Mucosa of descending colon (tissue), 3 donors: ENCODE data around the gene KIF3A. TPM values are rescaled to one million over a fixed set of nuclear protein-coding genes. Genes with fewer than 3 reads are reported as not detected.

ENCODE experiments used
- ATAC-seq: fragments of 200-7000 bp; cut with Tn5 transposase; one replicate; pipeline ENCODE4 v1.9.1; 2020; ENCODE audit warnings: mild to moderate bottlenecking, moderate library complexity
- DNase-seq, 3 donors: peaks; one replicate each; pipeline ENCODE4 v3.0.0-alpha.2; 2020
- H3K36me3 ChIP-seq: fragments of 200-600 bp; one replicate; pipeline ENCODE4 v1.8.0; 2021; ENCODE audit warnings: low read depth, mild to moderate bottlenecking
- H3K4me1 ChIP-seq: fragments of 200-600 bp; one replicate; pipeline ENCODE4 v1.8.0; 2021; ENCODE audit warnings: low read depth, mild to moderate bottlenecking
- H3K4me3 ChIP-seq: fragments of 200-600 bp; one replicate; pipeline ENCODE4 v1.8.0; 2021; ENCODE audit warnings: mild to moderate bottlenecking
- H3K9me3 ChIP-seq: fragments of 200-600 bp; one replicate; pipeline ENCODE4 v1.8.0; 2021; ENCODE audit warnings: mild to moderate bottlenecking
- CTCF ChIP-seq: fragments of 200-600 bp; IDR thresholded peaks from one replicate; pipeline ENCODE4 v1.8.0; 2022; ENCODE audit warnings: antibody characterized with exemption, mild to moderate bottlenecking
- intact Hi-C, 2 donors: fragments of 100-400 bp; cut with DNase I in 1 of 2; cut with micrococcal nuclease in 1 of 2; formaldehyde crosslinking; loops; one replicate each; pipeline versions ENCODE4 v1.11.0 to v1.11.1; 2022; cut with DNase I, micrococcal nuclease
- total RNA-seq, 3 donors: library from RNA; stranded (reverse); fragmentation: NEBNext Ultra II Directional in 2 of 3; extraction: Animal tissue kit (Norgen Biotek cat#: 25700) in 2 of 3; gene quantifications; one replicate each; pipeline versions ENCODE4 v1.2.1 to v1.2.4, GENCODE V29; 2021 to 2023
- donor health status: DM: no; HTN: no; CAD: no; lungs with moderate emphysema.
- donor health status: DM: no; HTN: no; CAD: no.
- donor health status: DM: no; HTN: yes; CAD: no.

The KIF3A gene
- total RNA-seq, 3 donors from 2014 or later: 3.2 to 11.0 (median 3.8) TPM

GRCh38 chr5:132774406-132774805 is 37.1 kb upstream of the KIF3A start:
- Histone ChIP-seq H3K4me3 (no peak overlapping the region), H3K9me3 (no peaks in the 10 kb centered on the region), H3K4me1 (peaks cover 20% of the 10 kb centered on the region), H3K36me3 (no peaks in the 10 kb centered on the region)
- DNase-seq (no peak), ATAC-seq (no peak)
- intact Hi-C loops: no loop called here
- TF ChIP-seq CTCF: no peak

- no peak for ATAC-seq
- no peaks in the 10 kb centered on the region for H3K36me3 ChIP-seq
- no peak for TF ChIP-seq CTCF
- no peak for DNase-seq
- H3K4me3 ChIP-seq: no peak overlapping the region
- H3K9me3 ChIP-seq: no peaks in the 10 kb centered on the region
- intact Hi-C loops: no loop called here
- peaks cover 20% of the 10 kb centered on the region for H3K4me1 ChIP-seq
Measured at GRCh38 chr5:132773601-132774355, 36.4 kb upstream of the KIF3A start.

GRCh38 chr5:132773114-132773513 is 35.8 kb upstream of the KIF3A start:
- no peak for TF ChIP-seq CTCF
- H3K9me3 ChIP-seq: no peaks in the 10 kb centered on the region
- no peak for ATAC-seq
- H3K4me1 ChIP-seq: peaks cover 19% of the 10 kb centered on the region
- no peak for DNase-seq
- H3K4me3 ChIP-seq: no peak overlapping the region
- no peaks in the 10 kb centered on the region for H3K36me3 ChIP-seq
- intact Hi-C loops: no loop called here

- intact Hi-C loops: no loop called here
- DNase-seq: no peak
Measured at GRCh38 chr5:132772291-132773070, 35.1 kb upstream of the KIF3A start.

GRCh38 chr5:132771503-132771998 is 34.2 kb upstream of the KIF3A start:
- Histone ChIP-seq H3K36me3 (no peaks in the 10 kb centered on the region), H3K4me3 (no peak overlapping the region), H3K9me3 (no peaks in the 10 kb centered on the region), H3K4me1 (peaks cover 15% of the 10 kb centered on the region)
- no peak for TF ChIP-seq CTCF
- intact Hi-C loops: no loop called here
- DNase-seq: no peak
- ATAC-seq: no peak

More at GRCh38 chr5:132772291-132773070, 35.1 kb upstream of the KIF3A start:
- H3K4me1 ChIP-seq: peaks cover 15% of the 10 kb centered on the region
- H3K4me3 ChIP-seq: no peak overlapping the region
- ATAC-seq: no peak
- TF ChIP-seq CTCF: no peak
- H3K9me3 ChIP-seq: no peaks in the 10 kb centered on the region
- no peaks in the 10 kb centered on the region for H3K36me3 ChIP-seq
